H9 (cell line): ENCODE results near the gene BPIFA3. TPM values are rescaled to one million over a fixed set of nuclear protein-coding genes. Genes with fewer than 3 reads are reported as not detected.

Experiments
- DNase-seq: peaks from one replicate; pipeline ENCODE4 v3.0.0-alpha.2; 2017
- H2AFZ ChIP-seq: one replicate; pipeline ENCODE4 v1.6.1; 2013; ENCODE audit warnings: mild to moderate bottlenecking, low read length, control low read depth, moderate library complexity
- H2AK5ac ChIP-seq: 2 replicates; pipeline ENCODE4 v1.6.1; 2013; ENCODE audit warnings: low read length, control low read depth, mixed read lengths; ENCODE audit not compliant: insufficient read length
- H2BK120ac ChIP-seq: one replicate; pipeline ENCODE4 v1.6.1; 2013; ENCODE audit warnings: low read depth, mild to moderate bottlenecking, low read length, control low read depth, inconsistent platforms; ENCODE audit not compliant: poor library complexity, severe bottlenecking
- H2BK12ac ChIP-seq: 2 replicates; pipeline ENCODE4 v1.6.1; 2013; ENCODE audit warnings: low read length, control low read depth, mixed read lengths, low read depth; ENCODE audit not compliant: insufficient read length
- H2BK15ac ChIP-seq: 2 replicates; pipeline ENCODE4 v1.6.1; 2013; ENCODE audit warnings: low read depth, low read length, control low read depth
- H2BK20ac ChIP-seq: one replicate; pipeline ENCODE4 v1.6.1; 2013; ENCODE audit warnings: low read depth, mild to moderate bottlenecking, low read length, control low read depth, inconsistent platforms; ENCODE audit not compliant: poor library complexity, severe bottlenecking
- H2BK5ac ChIP-seq: 2 replicates; pipeline ENCODE4 v1.6.1; 2013; ENCODE audit warnings: low read length, control low read depth, mixed read lengths; ENCODE audit not compliant: insufficient read length
- H3K14ac ChIP-seq: 2 replicates; pipeline ENCODE4 v1.6.1; 2013; ENCODE audit warnings: low read length, control low read depth; ENCODE audit not compliant: insufficient read depth
- H3K18ac ChIP-seq: 2 replicates; pipeline ENCODE4 v1.6.1; 2013; ENCODE audit warnings: low read depth, mild to moderate bottlenecking, mixed read lengths, low read length, control low read depth; ENCODE audit not compliant: insufficient read length
- H3K23ac ChIP-seq: 2 replicates; pipeline ENCODE4 v1.6.1; 2013; ENCODE audit warnings: low read length, control low read depth, mixed read lengths, low read depth; ENCODE audit not compliant: insufficient read length
- H3K23me2 ChIP-seq: 2 replicates; pipeline ENCODE4 v1.6.1; 2013; ENCODE audit warnings: low read depth, mild to moderate bottlenecking, mixed read lengths, low read length, control low read depth; ENCODE audit not compliant: insufficient read length, poor library complexity, severe bottlenecking
- H3K27ac ChIP-seq: 2 replicates; pipeline ENCODE4 v1.5.1; 2013; ENCODE audit warnings: low read length, control low read depth, mixed read lengths, low read depth; ENCODE audit not compliant: insufficient read length
- H3K27me3 ChIP-seq: 2 replicates; pipeline ENCODE4 v1.6.1; 2013; ENCODE audit warnings: low read length, control low read depth, inconsistent platforms; ENCODE audit not compliant: insufficient read depth
- H3K4ac ChIP-seq: 2 replicates; pipeline ENCODE4 v1.6.1; 2013; ENCODE audit warnings: low read depth, mild to moderate bottlenecking, control low read depth, inconsistent platforms, low read length, moderate library complexity
- H3K4me1 ChIP-seq: 2 replicates; pipeline ENCODE4 v1.6.1; 2013; ENCODE audit warnings: low read length, control low read depth, inconsistent platforms; ENCODE audit not compliant: insufficient read depth
- H3K4me2 ChIP-seq: 2 replicates; pipeline ENCODE4 v1.6.1; 2013; ENCODE audit warnings: low read length, control low read depth, mixed read lengths; ENCODE audit not compliant: insufficient read length, insufficient read depth
- H3K56ac ChIP-seq: 2 replicates; pipeline ENCODE4 v1.6.1; 2013; ENCODE audit warnings: low read depth, mild to moderate bottlenecking, mixed read lengths, low read length, control low read depth; ENCODE audit not compliant: insufficient read length
- H3K79me1 ChIP-seq: 2 replicates; pipeline ENCODE4 v1.6.1; 2013; ENCODE audit warnings: low read depth, mild to moderate bottlenecking, moderate library complexity, low read length, control low read depth, inconsistent platforms; ENCODE audit not compliant: insufficient read depth, poor library complexity, severe bottlenecking
- H3K79me2 ChIP-seq: 2 replicates; pipeline ENCODE4 v1.6.1; 2013; ENCODE audit warnings: low read length, control low read depth, inconsistent platforms; ENCODE audit not compliant: insufficient read depth
- H3K9ac ChIP-seq: 2 replicates; pipeline ENCODE4 v1.6.1; 2013; ENCODE audit warnings: low read length, control low read depth, mixed read lengths; ENCODE audit not compliant: insufficient read length; ENCODE audit errors: extremely low read depth
- H3K9me3 ChIP-seq: one replicate; pipeline ENCODE4 v1.6.1; 2013; ENCODE audit warnings: low read depth, low read length, inconsistent platforms; ENCODE audit not compliant: control insufficient read depth
- H3T11ph ChIP-seq: one replicate; pipeline ENCODE4 v1.6.1; 2013; ENCODE audit warnings: mild to moderate bottlenecking, low read length, control low read depth, inconsistent platforms
- H4K20me1 ChIP-seq: one replicate; pipeline ENCODE4 v1.6.1; 2013; ENCODE audit not compliant: control insufficient read depth, insufficient read length, insufficient read depth
- H4K5ac ChIP-seq: 2 replicates; pipeline ENCODE4 v1.6.1; 2013; ENCODE audit warnings: low read depth, mild to moderate bottlenecking, mixed read lengths, low read length, control low read depth; ENCODE audit not compliant: insufficient read length
- H4K8ac ChIP-seq: replicated peaks from 2 replicates; pipeline ENCODE4 v1.6.1; 2013; ENCODE audit warnings: low read length, control low read depth, mixed read lengths, low read depth; ENCODE audit not compliant: insufficient read length
- H4K91ac ChIP-seq: 2 replicates; pipeline ENCODE4 v1.6.1; 2013; ENCODE audit warnings: low read depth, mild to moderate bottlenecking, moderate library complexity, mixed read lengths, low read length, control low read depth; ENCODE audit not compliant: insufficient read length
- H3K27ac Mint-ChIP-seq, 3 experiments: 2 replicates in 2 of 3; 3 replicates in 1 of 3; pipeline ENCODE4 v1.8.0; 2020 to 2021; ENCODE audit warnings: mixed read lengths in 3 of 3, mild to moderate bottlenecking in 1 of 3, moderate library complexity in 1 of 3
- H3K27me3 Mint-ChIP-seq: 2 replicates; pipeline ENCODE4 v1.8.0; 2021; ENCODE audit warnings: low read depth, mild to moderate bottlenecking, moderate library complexity, mixed read lengths
- H3K36me3 Mint-ChIP-seq, 3 experiments: 2 replicates in 2 of 3; 3 replicates in 1 of 3; pipeline ENCODE4 v1.8.0; 2020 to 2021; ENCODE audit warnings: low read depth in 3 of 3, mixed read lengths in 3 of 3; ENCODE audit not compliant: insufficient read depth in 1 of 3
- H3K4me1 Mint-ChIP-seq, 2 experiments: 2 replicates each; pipeline ENCODE4 v1.8.0; 2020; ENCODE audit warnings: mixed read lengths in 2 of 2
- H3K4me3 Mint-ChIP-seq, 2 experiments: 2 replicates in 1 of 2; 3 replicates in 1 of 2; pipeline ENCODE4 v1.8.0; 2020 to 2021; ENCODE audit warnings: mild to moderate bottlenecking in 2 of 2, mixed read lengths in 2 of 2, moderate library complexity in 1 of 2
- H3K9me3 Mint-ChIP-seq, 2 experiments: 2 replicates in 1 of 2; 3 replicates in 1 of 2; pipeline ENCODE4 v1.8.0; 2020; ENCODE audit warnings: mild to moderate bottlenecking in 2 of 2, mixed read lengths in 2 of 2, moderate library complexity in 1 of 2
- WGBS: extraction: QIAGEN DNeasy Blood & Tissue Kit; methylation state at CpG from one replicate; pipeline ENCODE4 v1.1.7; 2013; ENCODE audit warnings: missing lambda C conversion rate, low lambda C conversion rate, mixed read lengths; ENCODE audit not compliant: insufficient read length; ENCODE audit errors: extremely low coverage; 5-methylcytosine and 5-hydroxymethylcytosine counted together
- total RNA-seq: library from RNA; stranded (reverse); gene quantifications from 2 replicates; pipeline ENCODE4 v1.2.1, GENCODE V29; 2021
- TF ChIP-seq, protein P1 (sequence below): fragments of 200-600 bp; sonication (generic); conservative IDR thresholded peaks from 3 replicates; pipeline ENCODE4 v1.8.0; 2021; ENCODE audit warnings: antibody characterized with exemption, mild to moderate bottlenecking

Gene BPIFA3
- total RNA-seq, 1 experiment from 2014 or later, result not detected

DNA sequence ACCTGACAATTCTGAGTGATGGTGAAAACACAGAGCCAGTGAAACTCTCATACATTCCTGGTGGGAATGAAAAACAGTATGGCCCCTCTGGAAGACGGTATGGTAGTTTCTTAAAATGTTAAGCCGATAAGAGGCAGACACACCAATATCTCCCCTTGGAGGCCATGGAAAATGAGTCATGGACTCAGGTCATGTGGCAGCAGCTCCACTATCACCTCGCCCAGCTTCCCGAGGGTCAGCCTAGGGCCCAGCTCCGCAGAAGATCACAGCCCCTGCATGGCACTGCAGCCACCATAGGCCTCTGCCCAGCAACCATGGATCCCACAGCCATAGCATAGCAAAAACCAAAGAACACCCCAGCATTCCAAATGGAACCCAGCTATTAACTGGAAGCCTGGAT is 40.1 kb downstream of the BPIFA3 start:
- DNase-seq, result no peak
- H3K4me3 Mint-ChIP-seq, result no peak overlapping the region; a peak in 1 of 5 replicates
- no CpG with 5 or more reads among the region's 5 CpGs for WGBS

More for the DNA sequence above, 40.1 kb downstream of the BPIFA3 start:
- Histone ChIP-seq H3K27me3 (no peaks in the 10 kb centered on the region), H2AK5ac (no peak overlapping the region), H4K20me1 (no peaks in the 10 kb centered on the region), H2BK5ac (no peak overlapping the region), H2BK120ac (no peak overlapping the region), H4K91ac (no peak overlapping the region), H2BK20ac (no peak overlapping the region), H3K14ac (no peak overlapping the region), H3K79me2 (no peaks in the 10 kb centered on the region), H3K18ac (no peak overlapping the region), H4K5ac (no peak overlapping the region), H2BK15ac (no peak overlapping the region), H3T11ph (no peak overlapping the region), H3K79me1 (no peaks in the 10 kb centered on the region), H3K23me2 (no peaks in the 10 kb centered on the region), H4K8ac (no peak overlapping the region), H2AFZ (no peak overlapping the region), H3K27ac (no peak overlapping the region), H3K9ac (no peak overlapping the region), H3K4me1 (no peaks in the 10 kb centered on the region), H3K9me3 (no peaks in the 10 kb centered on the region), H3K4me2 (no peak overlapping the region), H2BK12ac (no peak overlapping the region), H3K4ac (no peak overlapping the region), H3K56ac (no peak overlapping the region), H3K23ac (no peak overlapping the region)
- TF ChIP-seq, protein P1, sequence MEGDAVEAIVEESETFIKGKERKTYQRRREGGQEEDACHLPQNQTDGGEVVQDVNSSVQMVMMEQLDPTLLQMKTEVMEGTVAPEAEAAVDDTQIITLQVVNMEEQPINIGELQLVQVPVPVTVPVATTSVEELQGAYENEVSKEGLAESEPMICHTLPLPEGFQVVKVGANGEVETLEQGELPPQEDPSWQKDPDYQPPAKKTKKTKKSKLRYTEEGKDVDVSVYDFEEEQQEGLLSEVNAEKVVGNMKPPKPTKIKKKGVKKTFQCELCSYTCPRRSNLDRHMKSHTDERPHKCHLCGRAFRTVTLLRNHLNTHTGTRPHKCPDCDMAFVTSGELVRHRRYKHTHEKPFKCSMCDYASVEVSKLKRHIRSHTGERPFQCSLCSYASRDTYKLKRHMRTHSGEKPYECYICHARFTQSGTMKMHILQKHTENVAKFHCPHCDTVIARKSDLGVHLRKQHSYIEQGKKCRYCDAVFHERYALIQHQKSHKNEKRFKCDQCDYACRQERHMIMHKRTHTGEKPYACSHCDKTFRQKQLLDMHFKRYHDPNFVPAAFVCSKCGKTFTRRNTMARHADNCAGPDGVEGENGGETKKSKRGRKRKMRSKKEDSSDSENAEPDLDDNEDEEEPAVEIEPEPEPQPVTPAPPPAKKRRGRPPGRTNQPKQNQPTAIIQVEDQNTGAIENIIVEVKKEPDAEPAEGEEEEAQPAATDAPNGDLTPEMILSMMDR, result no peak
- peaks cover 18% of the 10 kb centered on the region for H3K27me3 Mint-ChIP-seq
- H3K36me3 Mint-ChIP-seq, result no peaks in the 10 kb centered on the region
- no peaks in the 10 kb centered on the region for H3K4me1 Mint-ChIP-seq
- no peak overlapping the region for H3K27ac Mint-ChIP-seq
- H3K9me3 Mint-ChIP-seq, result no peaks in the 10 kb centered on the region; a peak in 1 of 5 replicates
